Upper lobe of left lung (tissue), 6 donors: ENCODE measurements around the gene MAP3K9. TPM values are rescaled to one million over a fixed set of nuclear protein-coding genes. Genes with fewer than 3 reads are reported as not detected.

ENCODE experiments used
- ATAC-seq, 2 donors: fragments of 200-7000 bp; cut with Tn5 transposase; one replicate each; pipeline ENCODE4 v1.9.1; 2022; ENCODE audit warnings: mild to moderate bottlenecking in 2 of 2, moderate library complexity in 2 of 2; ENCODE audit not compliant: low FRiP score in 2 of 2
- DNase-seq, 2 donors: peaks; one replicate each; pipeline ENCODE4 v3.0.0-alpha.2; 2019 to 2020
- H3K27ac ChIP-seq, 4 donors: fragments of 200-600 bp; sonication (generic); one replicate each; pipeline ENCODE4 v1.5.1; 2016 to 2019
- H3K27me3 ChIP-seq, 4 donors: fragments of 200-600 bp; sonication (generic); one replicate each; pipeline ENCODE4 v1.5.1; 2017 to 2019
- H3K36me3 ChIP-seq, 4 donors: fragments of 200-600 bp; sonication (generic); one replicate each; pipeline ENCODE4 v1.5.1; 2016 to 2019
- H3K4me1 ChIP-seq, 4 donors: fragments of 200-600 bp; sonication (generic); one replicate each; pipeline ENCODE4 v1.5.1; 2018 to 2019
- H3K4me3 ChIP-seq, 4 donors: fragments of 200-600 bp; sonication (generic); one replicate each; pipeline ENCODE4 v1.5.1; 2017 to 2019; ENCODE audit warnings: mild to moderate bottlenecking in 2 of 4, moderate library complexity in 1 of 4
- H3K9me3 ChIP-seq, 4 donors: fragments of 200-600 bp; sonication (generic); one replicate each; pipeline ENCODE4 v1.5.1; 2018 to 2019
- EP300 ChIP-seq, 4 donors: sonication (generic); formaldehyde crosslinking; IDR thresholded peaks; one replicate each; pipeline ENCODE4 v1.5.1; 2017; ENCODE audit warnings: antibody characterized with exemption in 4 of 4, control low read depth in 2 of 4
- POLR2A ChIP-seq, 4 donors: fragments of 450-650 bp; IDR thresholded peaks; one replicate each; pipeline ENCODE4 v1.5.1; 2016 to 2017; ENCODE audit warnings: antibody characterized with exemption in 4 of 4, mild to moderate bottlenecking in 2 of 4
- POLR2AphosphoS5 ChIP-seq, 2 donors: sonication (generic); formaldehyde crosslinking; IDR thresholded peaks; one replicate each; pipeline ENCODE4 v1.5.1; 2017; ENCODE audit warnings: antibody characterized with exemption in 2 of 2
- WGBS, 2 donors: methylation state at CpG; one replicate each; pipeline ENCODE4 v1.1.5; 2017 to 2018; 5-methylcytosine and 5-hydroxymethylcytosine counted together
- total RNA-seq, 6 donors: library from RNA; depleted of rRNA in 4 of 6; stranded (reverse); fragments of >200 nt in 4 of 6; gene quantifications; one replicate each; pipeline versions ENCODE4 v1.1.0 to v1.2.1, GENCODE V29; 2016 to 2021
- TF ChIP-seq, protein P1 (sequence below), 6 experiments: fragments of 450-650 bp in 4 of 6; fragments of 200-600 bp in 2 of 6; sonication (generic) in 2 of 6; IDR thresholded peaks; one replicate each; pipeline ENCODE4 v1.5.1; 2016 to 2019; ENCODE audit warnings: antibody characterized with exemption in 6 of 6
- donor health status: DM: no; HTN: no; CAD: no; lungs with moderate emphysema.
- donor health status: DM: no; HTN: yes; CAD: no; lungs with severe emphysema.

The MAP3K9 gene
- total RNA-seq, 6 donors from 2014 or later, result 7.6 to 14.5 (median 11.2) TPM

DNA sequence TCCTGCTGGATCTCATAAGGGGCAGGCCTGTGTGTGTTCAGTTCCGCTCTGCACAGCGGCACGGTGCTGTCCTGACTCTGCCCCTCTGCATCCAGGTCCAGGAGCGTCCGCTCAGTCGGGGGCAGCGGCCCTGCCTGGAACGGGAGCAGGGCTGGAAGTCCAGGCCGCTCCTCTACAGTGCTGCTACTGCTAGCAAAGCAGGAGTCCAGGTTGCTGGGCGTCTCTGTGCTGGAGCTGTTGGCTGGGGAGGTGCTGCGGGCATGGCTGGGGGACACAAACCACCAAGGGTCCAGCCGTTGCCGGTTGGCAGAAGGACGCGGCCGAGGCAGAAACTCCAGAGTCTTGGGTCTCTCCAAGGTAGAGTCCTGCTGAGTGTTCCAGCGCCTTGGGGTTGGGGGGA is 78.9 kb downstream of the MAP3K9 start:
- no peak for TF ChIP-seq POLR2AphosphoS5 (IDR thresholded peaks at IDR 0.05)
- TF ChIP-seq, protein P1, sequence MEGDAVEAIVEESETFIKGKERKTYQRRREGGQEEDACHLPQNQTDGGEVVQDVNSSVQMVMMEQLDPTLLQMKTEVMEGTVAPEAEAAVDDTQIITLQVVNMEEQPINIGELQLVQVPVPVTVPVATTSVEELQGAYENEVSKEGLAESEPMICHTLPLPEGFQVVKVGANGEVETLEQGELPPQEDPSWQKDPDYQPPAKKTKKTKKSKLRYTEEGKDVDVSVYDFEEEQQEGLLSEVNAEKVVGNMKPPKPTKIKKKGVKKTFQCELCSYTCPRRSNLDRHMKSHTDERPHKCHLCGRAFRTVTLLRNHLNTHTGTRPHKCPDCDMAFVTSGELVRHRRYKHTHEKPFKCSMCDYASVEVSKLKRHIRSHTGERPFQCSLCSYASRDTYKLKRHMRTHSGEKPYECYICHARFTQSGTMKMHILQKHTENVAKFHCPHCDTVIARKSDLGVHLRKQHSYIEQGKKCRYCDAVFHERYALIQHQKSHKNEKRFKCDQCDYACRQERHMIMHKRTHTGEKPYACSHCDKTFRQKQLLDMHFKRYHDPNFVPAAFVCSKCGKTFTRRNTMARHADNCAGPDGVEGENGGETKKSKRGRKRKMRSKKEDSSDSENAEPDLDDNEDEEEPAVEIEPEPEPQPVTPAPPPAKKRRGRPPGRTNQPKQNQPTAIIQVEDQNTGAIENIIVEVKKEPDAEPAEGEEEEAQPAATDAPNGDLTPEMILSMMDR (IDR thresholded peaks at IDR 0.05), result no peak
- no peak for TF ChIP-seq EP300 (IDR thresholded peaks at IDR 0.05)
- TF ChIP-seq POLR2A (IDR thresholded peaks at IDR 0.05), result no peak
- no peaks in the 10 kb centered on the region for H3K9me3 ChIP-seq
- 96 to 98% methylated on average over 10 to 17 of the region's 17 CpGs for WGBS, 2 donors
- H3K27ac ChIP-seq, result no peak overlapping the region
- H3K27me3 ChIP-seq, result no peaks in the 10 kb centered on the region
- H3K4me1 ChIP-seq, result no peaks in the 10 kb centered on the region
- H3K4me3 ChIP-seq, result no peak overlapping the region
- DNase-seq (peak in 1 of 2 donors; percentile 68), ATAC-seq (no peak)
- H3K36me3 ChIP-seq, result peaks cover 0 to 22% (median 4%) of the 10 kb centered on the region in 4 donors

DNA sequence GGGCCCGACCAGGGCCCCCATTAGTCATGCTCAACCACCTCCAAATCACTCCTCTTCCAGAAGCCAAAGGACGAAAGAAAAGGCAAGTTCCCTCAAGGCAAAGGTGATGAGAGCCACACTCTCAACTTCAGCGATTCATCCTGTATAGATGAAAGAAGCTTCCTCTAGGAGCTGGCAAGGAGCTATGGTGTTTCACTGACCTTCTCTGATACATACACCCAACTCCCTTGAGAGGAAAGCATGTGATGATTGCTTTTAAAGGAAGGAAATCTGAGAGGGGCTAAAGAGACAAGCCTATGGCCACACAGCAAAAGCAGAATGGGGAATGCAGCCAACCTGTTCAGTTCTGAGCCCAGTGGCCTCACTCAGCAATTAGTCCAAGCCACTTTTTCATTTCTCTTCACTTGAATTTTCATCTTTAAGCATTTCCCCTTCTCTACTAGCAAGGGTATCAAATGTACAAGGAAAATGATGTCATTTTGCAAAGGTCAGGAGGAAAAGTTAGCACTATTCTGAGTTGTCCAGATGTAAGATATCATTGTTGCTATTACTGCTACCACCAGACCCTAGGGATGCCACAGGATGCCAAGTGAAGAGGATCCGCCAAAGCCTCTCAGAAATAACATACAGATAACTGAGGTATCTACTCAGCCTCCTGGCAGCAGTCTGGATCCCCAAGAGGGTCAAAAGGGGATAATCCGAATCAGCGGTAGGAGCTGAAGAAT is 82.5 kb downstream of the MAP3K9 start:
- no peak for ATAC-seq
- Histone ChIP-seq H3K27me3 (no peaks in the 10 kb centered on the region), H3K27ac (no peak overlapping the region), H3K4me1 (no peaks in the 10 kb centered on the region), H3K36me3 (peaks cover 0 to 7% (median 4%) of the 10 kb centered on the region in 4 donors), H3K4me3 (no peak overlapping the region), H3K9me3 (no peaks in the 10 kb centered on the region)
- no peak for TF ChIP-seq EP300 (IDR thresholded peaks at IDR 0.05)
- TF ChIP-seq, protein P1 (IDR thresholded peaks at IDR 0.05), result no peak
- TF ChIP-seq POLR2AphosphoS5 (IDR thresholded peaks at IDR 0.05), result no peak
- no peak for TF ChIP-seq POLR2A (IDR thresholded peaks at IDR 0.05)
- WGBS, 2 donors, result 81 to 85% methylated on average over 6 of the region's 6 CpGs
- DNase-seq, result no peak

DNA sequence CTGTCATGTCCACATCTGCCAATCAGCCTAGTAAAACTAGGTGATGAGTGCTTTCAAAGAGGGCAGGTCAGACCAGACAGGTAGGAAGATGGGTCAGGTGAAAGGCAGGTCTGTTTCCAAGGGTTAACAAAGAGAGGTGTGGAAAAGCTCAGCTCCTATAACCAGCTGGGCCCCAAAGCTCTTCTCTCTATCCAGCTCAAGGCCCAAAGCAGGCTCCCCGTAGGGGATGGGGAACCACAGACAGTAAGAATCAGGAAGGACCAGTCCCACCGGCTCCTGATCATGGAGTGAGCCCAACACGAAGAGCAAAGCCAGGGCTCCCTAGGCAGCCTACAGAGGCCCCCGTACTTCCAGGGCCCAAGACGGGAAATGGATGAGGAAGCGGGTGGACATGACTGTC is 84.4 kb downstream of the MAP3K9 start:
- Histone ChIP-seq H3K9me3 (no peaks in the 10 kb centered on the region), H3K27me3 (no peaks in the 10 kb centered on the region), H3K4me3 (no peak overlapping the region), H3K36me3 (peaks cover 0 to 2% (median under 1%) of the 10 kb centered on the region in 4 donors), H3K4me1 (no peaks in the 10 kb centered on the region), H3K27ac (no peak overlapping the region)
- TF ChIP-seq EP300 (IDR thresholded peaks at IDR 0.05) (no peak), POLR2A (IDR thresholded peaks at IDR 0.05) (no peak), POLR2AphosphoS5 (IDR thresholded peaks at IDR 0.05) (no peak)
- TF ChIP-seq, protein P1 (IDR thresholded peaks at IDR 0.05), result no peak
- WGBS, 2 donors, result 78 to 83% methylated on average over 6 of the region's 6 CpGs
- no peak for ATAC-seq
- DNase-seq, result no peak

DNA sequence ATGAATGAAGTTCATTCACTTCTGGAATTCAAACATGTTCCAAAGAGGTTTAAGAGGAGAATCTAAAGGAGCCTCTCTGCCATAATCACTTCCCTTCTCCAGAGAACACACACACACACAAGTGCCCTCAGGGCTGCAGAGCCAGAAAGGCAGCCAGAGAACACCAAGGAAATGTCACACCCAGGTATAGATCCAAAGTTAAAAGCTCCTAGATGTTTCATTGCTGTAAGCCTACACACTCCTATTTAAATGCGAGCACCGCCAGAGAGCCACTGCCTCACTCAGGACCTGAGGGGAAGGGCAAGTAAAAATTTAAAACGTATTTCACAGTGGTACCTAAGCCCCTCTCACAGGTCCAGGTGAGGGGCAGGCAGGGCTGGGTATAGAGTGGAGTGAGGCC is 85.2 kb downstream of the MAP3K9 start:
- H3K4me3 ChIP-seq, result no peak overlapping the region
- H3K27ac ChIP-seq, result no peak overlapping the region
- ATAC-seq (no peak), DNase-seq (no peak)
- WGBS, 2 donors, result 54% methylated on average over 3 of the region's 3 CpGs
- TF ChIP-seq, protein P1 (IDR thresholded peaks at IDR 0.05), result no peak
- TF ChIP-seq EP300 (IDR thresholded peaks at IDR 0.05) (no peak), POLR2AphosphoS5 (IDR thresholded peaks at IDR 0.05) (no peak), POLR2A (IDR thresholded peaks at IDR 0.05) (no peak)
- H3K36me3 ChIP-seq, result no peaks in the 10 kb centered on the region
- no peaks in the 10 kb centered on the region for H3K27me3 ChIP-seq
- H3K4me1 ChIP-seq, result no peaks in the 10 kb centered on the region
- no peaks in the 10 kb centered on the region for H3K9me3 ChIP-seq

DNA sequence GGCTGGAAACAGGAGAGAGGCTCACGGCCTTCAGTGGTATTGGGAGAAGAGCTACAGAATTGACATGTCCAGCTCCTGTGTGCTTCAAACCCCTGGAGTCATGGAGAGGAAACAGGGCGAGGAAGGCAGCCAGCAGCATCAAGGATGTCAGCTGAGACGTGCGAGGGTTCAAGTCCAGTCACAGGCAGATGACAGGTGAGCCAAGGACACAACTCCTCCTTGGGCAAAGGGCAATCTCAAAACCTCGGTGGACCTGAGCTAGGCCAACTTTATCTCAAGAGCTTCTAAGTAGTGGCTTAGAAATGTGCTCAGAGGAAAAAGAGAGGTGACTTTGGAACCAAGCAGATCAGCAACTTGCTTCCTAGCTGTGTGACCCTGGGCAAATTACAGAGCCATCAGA is 86.0 kb downstream of the MAP3K9 start:
- no peak overlapping the region for H3K4me3 ChIP-seq
- 83 to 86% methylated on average over 5 of the region's 5 CpGs for WGBS, 2 donors
- no peak for ATAC-seq
- no peak overlapping the region for H3K27ac ChIP-seq
- no peak for TF ChIP-seq POLR2A (IDR thresholded peaks at IDR 0.05)
- TF ChIP-seq POLR2AphosphoS5 (IDR thresholded peaks at IDR 0.05), result no peak
- TF ChIP-seq, protein P1 (IDR thresholded peaks at IDR 0.05), result no peak
- no peak for TF ChIP-seq EP300 (IDR thresholded peaks at IDR 0.05)
- no peaks in the 10 kb centered on the region for H3K27me3 ChIP-seq
- H3K9me3 ChIP-seq, result no peaks in the 10 kb centered on the region
- H3K36me3 ChIP-seq, result no peaks in the 10 kb centered on the region
- no peak for DNase-seq
- no peaks in the 10 kb centered on the region for H3K4me1 ChIP-seq
